Activated CD4-positive, CD25-positive, alpha-beta regulatory T cell treated with anti-CD3 and anti-CD28 coated beads, Interleukin-2, amount 50 U/mL, for 16 hours (primary cell): ENCODE data around the gene NPPA.

Source experiments
- DNase-seq: peaks from one replicate; pipeline ENCODE4 v3.0.0-alpha.2; 2020; ENCODE audit warnings: low read depth, low spot score

Gene NPPA

DNA sequence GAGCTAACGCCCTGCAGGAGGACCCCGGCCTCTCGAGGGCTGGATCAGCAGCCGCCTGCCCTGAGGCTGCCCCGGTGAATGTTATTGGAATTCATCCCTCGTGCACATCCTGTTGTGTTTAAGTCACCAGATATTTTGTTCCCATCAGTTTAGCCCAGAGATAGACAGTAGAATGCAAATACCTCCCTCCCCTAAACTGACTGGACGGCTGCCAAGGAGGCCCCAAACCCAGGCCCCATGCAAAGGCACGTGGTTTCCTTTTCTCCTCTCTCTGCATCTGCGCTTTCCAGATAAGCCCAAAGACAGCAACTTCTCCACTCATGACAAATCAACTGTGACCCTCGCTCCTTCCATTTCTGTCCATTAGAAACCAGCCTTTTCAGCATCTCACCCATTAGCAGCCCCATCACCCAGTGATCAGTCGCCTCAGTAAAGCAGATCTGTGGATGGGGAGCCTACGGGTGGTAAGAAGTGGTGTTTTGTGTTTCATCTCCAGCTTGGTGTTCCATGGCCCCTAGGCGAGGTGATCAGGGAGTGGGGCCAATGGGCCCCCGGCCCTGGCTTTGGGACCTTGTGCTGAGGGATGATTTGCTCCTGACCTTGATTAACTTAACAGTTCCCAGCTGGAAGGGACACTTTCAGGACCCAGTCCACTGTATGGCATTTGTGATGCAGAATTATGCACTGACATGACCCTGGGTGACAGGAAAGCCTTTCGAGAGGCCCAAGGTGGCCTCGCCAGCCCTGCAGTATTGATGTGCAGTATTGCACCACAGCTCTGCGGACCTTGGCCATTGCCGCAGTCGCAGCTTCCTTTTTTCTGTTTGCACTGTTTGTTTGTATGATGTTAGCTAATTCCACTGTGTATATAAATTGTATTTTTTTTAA, 5.2 kb downstream of the NPPA start:
- no peak for DNase-seq

GRCh38 chr1:11841245-11842153, 6.1 kb downstream of the NPPA start:
- no peak for DNase-seq

DNA sequence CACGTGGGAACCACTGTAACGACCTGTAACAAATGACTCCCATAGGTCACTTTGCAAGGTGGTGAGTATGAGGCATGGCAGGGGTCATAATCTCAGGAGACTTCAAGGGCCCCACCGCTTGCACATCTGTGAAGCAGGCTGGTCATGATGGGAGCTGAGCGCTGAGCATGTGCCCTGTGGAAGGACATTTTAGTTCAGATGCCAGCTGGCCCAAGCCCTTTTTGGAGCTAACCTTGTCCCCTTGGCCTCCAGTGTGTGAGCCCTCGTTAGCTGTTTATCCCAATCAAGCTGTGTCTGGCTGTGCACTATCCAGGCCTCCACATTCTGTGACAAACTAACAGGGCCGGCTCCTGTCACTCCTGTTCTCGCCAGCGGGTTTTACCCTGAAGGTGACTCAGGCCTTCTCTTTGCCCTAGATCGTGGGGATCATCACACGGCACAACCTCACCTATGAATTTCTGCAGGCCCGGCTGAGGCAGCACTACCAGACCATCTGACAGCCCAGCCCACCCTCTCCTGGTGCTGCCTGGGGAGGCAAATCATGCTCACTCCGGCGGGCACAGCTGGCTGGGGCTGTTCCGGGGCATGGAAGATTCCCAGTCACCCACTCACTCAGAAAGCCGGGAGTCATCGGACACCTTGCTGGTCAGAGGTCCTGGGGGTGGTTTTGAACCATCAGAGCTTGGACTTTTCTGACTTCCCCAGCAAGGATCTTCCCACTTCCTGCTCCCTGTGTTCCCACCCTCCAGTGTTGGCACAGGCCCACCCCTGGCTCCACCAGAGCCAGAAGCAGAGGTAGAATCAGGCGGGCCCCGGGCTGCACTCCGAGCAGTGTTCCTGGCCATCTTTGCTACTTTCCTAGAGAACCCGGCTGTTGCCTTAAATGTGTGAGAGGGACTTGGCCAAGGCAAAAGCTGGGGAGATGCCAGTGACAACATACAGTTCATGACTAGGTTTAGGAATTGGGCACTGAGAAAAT, 7.6 kb downstream of the NPPA start:
- no peak for DNase-seq

- DNase-seq: peak; percentile 40
These were observed 9.0 kb downstream of the NPPA start for GRCh38 chr1:11838349-11839272.

GRCh38 chr1:11837767-11838348, 9.7 kb downstream of the NPPA start:
- no peak for DNase-seq

DNA sequence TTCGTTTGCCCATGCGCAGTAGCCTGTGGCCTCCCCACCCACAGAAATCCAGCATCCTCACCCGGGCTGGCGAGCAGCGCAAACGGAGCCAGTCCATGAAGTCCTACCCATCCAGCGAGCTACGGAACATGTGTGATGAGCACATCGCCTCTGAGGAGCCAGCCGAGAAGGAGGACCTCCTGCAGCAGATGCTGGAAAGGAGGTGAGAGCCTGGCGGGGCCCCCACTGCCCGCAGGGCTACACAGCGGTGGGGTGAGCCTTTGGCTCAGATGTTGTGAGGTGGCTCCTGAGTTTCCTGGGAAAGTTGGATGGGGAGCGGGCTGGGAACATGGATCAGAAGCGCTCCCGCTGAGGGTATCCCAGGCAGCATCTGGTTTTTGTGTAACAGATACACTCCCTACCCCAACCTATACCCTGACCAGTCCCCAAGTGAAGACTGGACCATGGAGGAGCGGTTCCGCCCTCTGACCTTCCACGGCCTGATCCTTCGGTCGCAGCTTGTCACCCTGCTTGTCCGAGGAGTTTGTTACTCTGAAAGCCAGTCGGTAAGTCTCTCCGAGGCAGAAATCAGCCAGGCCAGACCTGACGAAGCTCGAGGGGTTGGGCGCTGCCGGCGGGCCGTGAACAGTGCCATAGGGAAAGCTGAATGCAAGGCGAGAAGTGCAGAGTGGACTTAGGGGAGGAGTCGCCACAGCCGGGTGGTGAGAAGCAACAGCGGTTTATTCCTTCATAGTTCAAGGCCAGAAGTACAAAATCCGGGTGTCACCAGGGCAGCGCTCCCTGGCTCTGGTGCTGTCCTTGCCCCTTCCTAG, 10.4 kb downstream of the NPPA start:
- DNase-seq: no peak

DNA sequence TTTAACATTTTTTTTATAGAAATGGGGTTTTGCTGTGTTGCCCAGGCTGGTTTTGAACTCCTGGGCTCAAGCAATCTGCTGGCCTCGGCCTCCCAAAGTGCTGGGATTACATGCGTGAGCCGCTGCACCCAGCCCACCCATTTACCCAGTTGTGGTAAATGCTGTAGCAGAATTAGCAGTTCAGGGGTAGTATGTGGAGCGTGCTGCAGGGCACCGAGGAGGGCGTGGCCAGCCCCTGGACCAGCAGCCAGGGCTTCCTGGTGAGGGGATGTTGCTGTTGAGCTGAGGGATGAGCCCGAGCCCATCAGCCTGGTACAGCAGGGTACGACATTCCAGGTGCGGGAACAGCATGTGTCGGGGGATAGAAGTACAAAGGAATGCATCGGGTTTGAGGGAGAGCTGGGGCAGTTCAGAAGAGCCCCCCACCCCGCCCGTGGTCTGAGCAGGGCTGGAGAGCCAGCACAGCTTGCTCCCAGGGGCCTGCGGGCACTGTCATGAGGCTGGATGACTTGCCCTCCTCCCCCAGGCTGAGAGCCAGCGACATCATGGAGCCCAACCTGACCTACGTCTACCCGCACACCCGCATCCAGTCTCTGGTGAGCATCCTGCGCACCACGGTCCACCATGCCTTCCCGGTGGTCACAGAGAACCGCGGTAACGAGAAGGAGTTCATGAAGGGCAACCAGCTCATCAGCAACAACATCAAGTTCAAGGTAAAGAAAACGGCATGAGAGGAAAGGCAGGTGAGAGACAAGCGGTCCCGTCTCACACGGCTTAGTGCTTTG, 11.9 kb downstream of the NPPA start:
- no peak for DNase-seq

- no peak for DNase-seq
These were observed 13.7 kb downstream of the NPPA start for GRCh38 chr1:11833900-11834299.

- DNase-seq: no peak
These were observed 14.1 kb downstream of the NPPA start for GRCh38 chr1:11833497-11833896.

- DNase-seq: no peak
These were observed 15.4 kb downstream of the NPPA start for GRCh38 chr1:11831945-11832725.

GRCh38 chr1:11828511-11828910, 19.1 kb downstream of the NPPA start:
- DNase-seq: no peak

DNA sequence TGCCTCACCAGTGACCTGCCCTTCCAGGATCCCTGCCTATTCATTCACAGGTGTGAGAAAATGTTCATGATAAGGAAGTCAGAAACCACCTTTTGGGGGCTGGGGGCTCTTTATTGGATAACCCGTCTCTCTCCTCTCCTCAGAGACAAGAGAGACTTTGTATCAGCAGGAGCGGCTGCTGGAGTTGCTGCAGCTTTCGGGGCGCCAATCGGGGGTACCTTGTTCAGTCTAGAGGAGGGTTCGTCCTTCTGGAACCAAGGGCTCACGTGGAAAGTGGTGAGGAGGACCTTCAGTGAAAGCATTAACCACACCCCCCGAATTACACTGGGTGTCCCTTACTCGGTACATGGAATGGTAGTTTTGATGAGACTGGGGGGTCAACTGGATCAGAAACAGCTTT, 20.6 kb downstream of the NPPA start:
- no peak for DNase-seq

GRCh38 chr1:11825131-11825530, 22.5 kb downstream of the NPPA start:
- DNase-seq: no peak

GRCh38 chr1:11823366-11824137, 24.0 kb downstream of the NPPA start:
- DNase-seq: no peak

GRCh38 chr1:11822091-11822490, 25.5 kb downstream of the NPPA start:
- no peak for DNase-seq

GRCh38 chr1:11817192-11817591, 30.4 kb downstream of the NPPA start:
- DNase-seq: no peak

DNA sequence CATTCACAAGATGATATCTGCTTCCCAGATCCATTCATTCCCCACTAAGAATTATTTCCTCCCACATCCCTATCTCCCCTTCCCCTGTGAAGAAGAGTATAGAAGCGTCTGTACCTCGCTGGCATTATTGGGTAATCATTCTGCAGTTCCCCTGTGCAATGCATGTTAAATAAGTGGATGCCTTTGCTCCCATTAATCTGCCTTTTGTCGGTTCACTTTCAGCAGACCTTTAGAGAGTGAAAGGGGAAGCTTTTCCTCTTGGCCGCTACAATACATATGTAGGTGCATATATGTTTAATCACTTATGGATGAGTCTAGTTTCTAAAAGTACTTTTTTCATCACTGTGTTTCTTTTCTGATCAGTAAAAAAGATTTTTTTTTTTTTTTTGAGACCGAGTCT, 34.6 kb downstream of the NPPA start:
- DNase-seq: no peak
